Right lobe of liver (tissue), 4 donors: ENCODE measurements around the gene ADIG.

Experiments used
- CTCF ChIP-seq, 4 donors: fragments of 200-600 bp in 3 of 4; fragments of 450-650 bp in 1 of 4; IDR thresholded peaks; one replicate each; pipeline versions ENCODE4 v1.5.1 to v1.8.0; 2016 to 2022; ENCODE audit warnings: antibody characterized with exemption in 4 of 4, mild to moderate bottlenecking in 2 of 4
- POLR2A ChIP-seq: fragments of 450-650 bp; IDR thresholded peaks from one replicate; pipeline ENCODE4 v1.6.1; 2017; ENCODE audit warnings: antibody characterized with exemption, mild to moderate bottlenecking
- donor health status: DM: no; HTN: no; CAD: no.
- donor health status: DM: no; HTN: no; CAD: no.
- donor health status: DM: no; HTN: yes; CAD: no.

- TF ChIP-seq POLR2A = no peak
- TF ChIP-seq CTCF (IDR thresholded peaks at IDR 0.05) = peak; percentile 52 to 90 (median 88)
Observed at GRCh38 chr20:38633577-38634093, 52.6 kb downstream of the ADIG start.
